GM21717 (cell line): ENCODE data around the gene HOXB9.

Source experiments
- ATAC-seq: cut with Tn5 transposase; IDR thresholded peaks from one replicate; pipeline ENCODE4 v1.9.1; 2021; ENCODE audit warnings: mild to moderate bottlenecking, moderate library complexity; ENCODE audit not compliant: unreplicated experiment

HOXB9 gene

GRCh38 chr17:48588528-48588927, 37.6 kb downstream of the HOXB9 start:
- no peak for ATAC-seq

DNA sequence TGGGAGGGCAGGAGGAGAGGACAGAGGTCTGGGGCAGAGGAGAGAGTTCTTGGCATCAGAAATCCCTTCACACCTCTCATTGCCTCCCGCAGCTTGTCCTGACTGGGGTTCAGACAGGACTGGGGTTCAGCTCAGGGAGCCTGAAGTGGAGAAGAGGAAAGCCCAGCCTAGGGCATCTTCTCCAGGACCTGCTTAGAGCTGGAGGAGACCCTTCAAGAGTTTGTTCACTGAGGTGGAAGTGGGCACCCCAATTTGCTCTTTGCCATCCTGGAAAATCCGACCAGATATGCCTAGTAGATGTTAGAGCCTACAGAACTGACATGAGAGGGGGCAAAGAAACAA, 38.1 kb downstream of the HOXB9 start:
- no peak for ATAC-seq

GRCh38 chr17:48587276-48588073, 38.7 kb downstream of the HOXB9 start:
- no peak for ATAC-seq

DNA sequence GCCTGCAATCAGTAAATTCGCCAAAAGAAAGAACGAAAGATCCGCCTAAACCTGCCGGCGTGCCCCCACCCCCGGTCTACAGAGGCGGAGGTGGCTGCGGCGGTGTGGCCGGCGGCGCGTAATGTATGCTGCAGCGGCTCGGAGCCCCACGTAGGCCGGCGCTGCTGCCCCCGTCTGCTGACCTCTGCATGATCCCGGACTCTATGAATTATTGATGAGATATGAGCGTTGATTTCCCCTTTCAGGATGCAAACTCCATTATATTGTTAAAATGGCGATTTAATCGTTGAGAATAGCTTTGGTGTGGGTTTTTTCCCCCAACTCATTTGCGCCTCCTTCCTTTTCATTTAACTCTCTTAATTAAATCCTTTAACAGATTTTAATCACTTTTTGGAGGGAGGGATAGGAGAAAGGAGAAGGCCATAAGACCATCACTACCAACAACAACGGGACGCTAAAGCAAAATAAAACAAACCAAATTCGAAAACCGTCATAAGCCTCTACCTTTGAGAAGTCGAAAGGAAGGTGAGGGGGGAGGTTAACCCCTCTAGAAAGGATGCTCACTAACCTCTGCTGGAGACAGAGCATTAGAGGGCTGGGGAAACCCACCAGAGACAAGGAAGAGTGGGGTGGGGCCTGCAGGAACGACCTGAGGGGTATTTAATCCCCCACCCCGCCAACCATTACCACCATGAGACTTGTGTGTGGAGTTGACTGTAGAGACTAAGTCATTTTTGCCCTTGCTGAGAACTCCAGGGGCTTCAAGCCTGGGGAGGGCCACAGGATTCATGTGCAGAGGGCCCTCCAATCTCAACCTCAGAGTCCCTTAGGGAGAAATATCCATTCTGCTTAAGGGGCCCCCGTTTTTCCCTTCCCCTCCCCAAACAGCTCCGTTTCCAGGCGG, 39.6 kb downstream of the HOXB9 start:
- ATAC-seq: no peak

DNA sequence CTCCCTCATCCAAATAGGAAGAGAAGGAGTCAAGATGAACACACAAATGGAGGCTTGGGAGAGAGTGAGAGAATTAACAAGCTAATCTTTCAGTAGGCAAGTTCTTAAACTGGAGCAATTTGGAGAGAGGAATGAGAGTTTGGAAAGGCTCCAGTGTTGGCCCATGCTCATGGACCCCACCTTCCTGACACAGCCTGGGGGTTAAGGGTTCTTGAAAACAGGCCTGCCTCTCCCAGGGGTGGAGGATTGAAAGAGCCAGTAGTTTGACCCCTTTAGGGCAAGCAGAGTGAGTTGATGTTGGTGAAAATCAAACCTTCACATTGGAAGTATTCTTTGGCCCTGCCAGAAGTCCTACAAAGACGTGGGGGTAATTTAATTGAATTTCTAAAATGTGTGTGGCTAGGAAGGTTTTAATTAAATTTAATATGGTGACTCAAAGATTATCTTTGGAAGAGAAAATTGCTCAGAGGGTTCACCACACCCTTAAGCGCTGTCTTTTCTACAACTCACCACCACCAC, 41.9 kb downstream of the HOXB9 start:
- no peak for ATAC-seq

DNA sequence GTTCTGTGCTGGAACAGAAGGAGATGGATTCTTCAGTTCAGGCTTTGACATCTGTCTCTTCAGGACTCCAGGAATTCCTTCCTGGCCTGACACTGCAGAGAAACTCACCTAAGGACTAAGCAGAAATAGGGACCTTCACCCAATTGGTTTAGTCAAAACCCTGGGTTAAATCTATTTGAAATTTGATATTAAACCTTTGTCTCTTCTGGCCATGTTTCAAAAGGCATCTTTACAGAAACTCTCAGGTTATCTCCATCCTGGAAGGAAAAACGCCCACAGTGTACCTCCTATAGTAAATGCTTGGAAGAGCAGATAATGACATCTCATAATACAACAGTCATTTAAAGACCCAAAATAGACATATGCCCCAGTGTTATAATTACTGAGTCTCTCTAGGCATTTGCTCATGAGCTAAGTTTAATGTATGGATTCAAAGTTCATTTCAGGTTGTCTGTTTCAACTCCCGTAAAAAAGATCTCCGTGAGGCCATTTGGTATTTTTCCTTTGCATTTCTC, 42.4 kb downstream of the HOXB9 start:
- ATAC-seq: no peak

- ATAC-seq: no peak
These were observed 43.4 kb downstream of the HOXB9 start for GRCh38 chr17:48582750-48583069.

GRCh38 chr17:48579760-48580554, 46.2 kb downstream of the HOXB9 start:
- no peak for ATAC-seq

GRCh38 chr17:48579471-48579759, 46.7 kb downstream of the HOXB9 start:
- no peak for ATAC-seq

GRCh38 chr17:48578616-48579470, 47.3 kb downstream of the HOXB9 start:
- ATAC-seq: no peak

GRCh38 chr17:48577946-48578615, 48.1 kb downstream of the HOXB9 start, which contains the start of gene HOXB4:
Gene HOXB4, minus strand, starts transcription at chr17:48578350. Its CDS starts 31 bp downstream, at chr17:48578319.
- ATAC-seq: no peak

DNA sequence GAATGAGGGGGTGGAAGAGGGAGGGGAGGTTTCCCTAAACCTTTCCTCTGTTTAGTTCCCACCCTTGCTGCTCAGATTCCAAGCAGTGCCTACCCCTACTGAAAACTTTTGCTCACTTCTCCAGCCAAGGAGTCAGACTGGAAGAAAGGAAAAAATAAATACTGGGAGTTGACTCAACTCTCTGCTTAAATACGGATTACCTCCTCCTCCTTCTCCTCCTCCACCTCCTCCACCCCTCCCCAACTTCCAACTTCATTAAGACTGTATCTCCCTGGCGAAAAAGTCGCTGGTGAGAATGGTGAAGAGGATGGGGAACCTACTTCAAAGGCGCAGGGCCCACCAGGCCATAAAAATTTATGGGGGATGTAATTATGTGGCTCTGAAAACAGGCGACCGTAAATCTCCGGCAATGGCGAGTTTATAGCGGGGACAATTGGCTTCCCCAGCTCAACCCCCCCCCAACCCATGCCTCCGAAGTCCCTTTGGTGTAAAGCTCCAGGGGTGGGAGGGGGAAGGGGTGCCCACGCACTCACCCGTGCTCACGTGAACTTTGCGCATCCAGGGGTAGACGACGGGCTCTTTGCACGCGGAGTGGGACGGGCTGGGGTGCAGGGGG, 48.7 kb downstream of the HOXB9 start:
- ATAC-seq: no peak

DNA sequence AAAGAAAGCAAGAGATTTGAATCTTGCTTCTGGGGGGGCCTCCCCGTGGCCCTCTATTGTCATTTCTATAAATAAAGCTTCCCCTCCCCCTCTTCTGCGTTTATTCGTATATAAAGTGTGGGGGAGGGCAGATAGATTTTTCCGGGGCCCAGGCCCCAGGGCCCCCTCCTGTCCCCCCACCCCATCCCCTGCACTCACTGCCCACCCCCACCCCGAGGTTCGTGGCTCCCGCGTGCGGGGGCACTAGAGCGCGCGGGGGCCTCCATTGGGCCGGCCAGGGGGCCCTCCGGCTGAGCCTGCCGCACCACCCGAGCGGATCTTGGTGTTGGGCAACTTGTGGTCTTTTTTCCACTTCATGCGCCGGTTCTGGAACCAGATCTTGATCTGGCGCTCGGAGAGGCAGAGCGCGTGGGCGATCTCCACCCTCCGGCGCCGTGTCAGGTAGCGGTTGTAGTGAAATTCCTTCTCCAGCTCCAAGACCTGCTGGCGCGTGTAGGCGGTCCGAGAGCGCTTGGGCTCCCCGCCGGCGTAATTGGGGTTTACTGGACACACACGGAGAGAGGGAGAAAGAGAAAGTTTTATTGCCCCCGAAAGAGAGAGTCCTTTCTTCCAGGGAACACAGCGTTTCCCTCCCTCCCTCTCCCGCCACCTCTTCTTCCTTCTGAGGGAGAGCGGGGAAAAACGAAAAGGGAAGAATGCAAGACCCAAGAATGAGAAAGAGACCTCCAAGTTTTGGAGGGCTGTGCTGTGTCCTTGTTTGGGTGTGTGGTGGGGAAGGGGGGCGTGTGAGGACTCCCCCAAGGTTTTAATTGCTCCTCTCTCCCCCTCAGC, 49.5 kb downstream of the HOXB9 start:
- no peak for ATAC-seq

- no peak for ATAC-seq
These were observed 50.3 kb downstream of the HOXB9 start for GRCh38 chr17:48575673-48576478.

DNA sequence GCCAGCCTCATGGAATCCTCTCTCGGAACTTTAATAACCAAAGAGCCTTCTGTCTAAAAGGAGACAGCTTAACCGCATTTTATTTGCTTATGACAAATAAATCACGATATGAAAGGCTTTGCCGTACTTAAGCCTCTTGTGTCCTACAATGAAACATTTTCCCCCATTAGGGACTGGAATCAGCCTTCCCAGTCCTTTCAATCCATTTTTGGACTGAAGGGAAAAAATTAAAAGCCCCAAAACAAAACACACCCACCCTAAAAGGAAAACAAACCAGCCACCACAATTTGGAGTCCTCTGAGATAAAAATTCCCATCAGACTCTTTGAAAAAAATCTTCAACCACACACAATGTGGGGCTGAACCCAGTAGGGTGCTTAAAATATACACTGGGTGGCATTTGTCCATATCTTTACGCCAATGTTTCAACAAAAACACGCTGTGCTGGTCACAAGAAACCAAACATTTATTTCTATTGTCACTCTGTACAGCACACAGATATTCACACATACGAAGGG, 51.0 kb downstream of the HOXB9 start:
- ATAC-seq: no peak

DNA sequence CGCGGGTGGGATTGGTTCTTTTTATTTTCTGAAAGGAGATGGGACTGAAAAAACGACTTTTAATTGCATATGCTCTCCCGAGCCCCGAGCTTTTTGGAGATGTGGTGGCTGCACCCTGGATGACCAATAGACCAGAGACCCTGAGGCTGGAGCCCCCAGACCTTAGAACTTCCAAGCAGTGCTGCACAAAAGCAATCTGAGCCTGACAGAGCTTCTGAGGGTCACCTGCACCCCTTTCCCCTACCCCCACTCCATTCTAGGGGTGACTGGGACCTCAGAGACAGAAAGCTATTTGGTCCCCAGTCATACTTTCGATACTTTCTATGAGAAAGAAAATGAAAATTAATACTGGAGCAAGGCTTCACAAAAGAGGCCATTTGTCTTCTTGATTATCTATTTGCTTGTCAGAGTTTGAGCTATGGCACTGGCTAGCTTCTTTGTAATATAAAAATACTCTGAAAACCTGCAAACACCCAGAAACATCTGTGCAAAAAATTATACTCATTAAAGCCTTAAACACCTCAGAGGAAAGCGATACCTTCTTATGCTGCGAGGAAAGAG, 51.6 kb downstream of the HOXB9 start:
- no peak for ATAC-seq

DNA sequence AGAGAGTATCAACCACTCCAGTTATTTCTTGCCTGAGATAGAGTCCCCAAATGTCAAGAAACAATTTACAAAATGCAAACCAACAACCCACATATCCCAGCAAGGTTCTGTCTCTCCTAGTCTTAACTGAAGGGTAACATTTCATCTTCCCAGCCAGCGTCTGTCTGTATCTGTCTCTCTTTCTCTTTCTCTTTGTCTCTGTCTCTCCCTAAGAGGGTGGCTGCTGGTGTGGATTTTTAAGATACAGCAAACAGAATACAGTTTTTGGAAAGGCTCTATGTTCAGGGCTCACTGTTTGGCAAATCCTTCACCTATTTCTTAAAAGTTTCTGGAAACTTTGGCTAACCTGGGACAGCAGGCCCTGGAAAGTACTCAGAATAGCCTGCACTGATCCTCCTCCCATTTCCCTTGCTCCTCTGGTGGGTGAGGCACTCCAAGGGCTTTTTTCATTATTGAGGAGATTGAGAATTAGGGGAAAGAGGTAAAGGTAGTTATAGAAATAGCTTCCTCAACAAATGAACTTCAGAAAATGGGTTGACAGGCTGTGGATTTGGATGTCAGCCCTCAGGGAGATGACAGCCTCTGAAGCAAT, 54.2 kb downstream of the HOXB9 start:
- no peak for ATAC-seq
